Measurements from ENCODE around the gene CCDC192.

DNA sequence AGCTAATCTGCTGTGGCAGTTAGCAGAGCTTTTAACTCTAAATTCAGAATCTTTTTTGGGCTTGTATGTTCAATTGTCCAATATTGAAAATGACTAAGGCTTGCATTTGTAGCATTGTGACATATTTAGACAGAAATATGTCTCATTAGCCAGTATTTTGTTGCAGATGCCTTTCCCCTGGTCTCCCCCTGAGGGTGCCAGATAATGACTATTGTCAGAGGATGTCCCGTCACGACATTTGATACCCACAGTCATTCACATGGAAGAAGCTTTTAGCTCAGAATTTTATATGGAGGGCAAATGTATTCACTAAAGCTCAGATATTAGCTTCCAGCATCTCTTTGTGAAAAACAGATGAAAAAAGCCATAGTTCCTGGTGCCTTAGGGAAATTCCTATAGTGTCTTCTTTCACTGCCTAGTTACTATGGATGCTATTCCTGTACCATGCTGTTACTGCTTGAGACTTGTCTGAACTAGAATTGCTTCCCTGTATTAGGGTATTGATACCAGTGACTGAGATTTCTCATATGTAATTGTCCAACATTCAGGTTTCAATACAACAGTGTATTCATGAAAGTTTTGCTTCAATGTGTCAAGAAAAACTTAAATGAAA is 96.2 kb downstream of the CCDC192 start:
- TF ChIP-seq SMC3 (conservative IDR thresholded peaks at IDR 0.05; ENCODE audit: poor library complexity), result no peak
- peak; percentile 30 for TF ChIP-seq RAD21 (conservative IDR thresholded peaks at IDR 0.05)
- TF ChIP-seq TAF1 (IDR thresholded peaks at IDR 0.05; ENCODE audit: low read depth), result no peak
- TF ChIP-seq, protein P1, sequence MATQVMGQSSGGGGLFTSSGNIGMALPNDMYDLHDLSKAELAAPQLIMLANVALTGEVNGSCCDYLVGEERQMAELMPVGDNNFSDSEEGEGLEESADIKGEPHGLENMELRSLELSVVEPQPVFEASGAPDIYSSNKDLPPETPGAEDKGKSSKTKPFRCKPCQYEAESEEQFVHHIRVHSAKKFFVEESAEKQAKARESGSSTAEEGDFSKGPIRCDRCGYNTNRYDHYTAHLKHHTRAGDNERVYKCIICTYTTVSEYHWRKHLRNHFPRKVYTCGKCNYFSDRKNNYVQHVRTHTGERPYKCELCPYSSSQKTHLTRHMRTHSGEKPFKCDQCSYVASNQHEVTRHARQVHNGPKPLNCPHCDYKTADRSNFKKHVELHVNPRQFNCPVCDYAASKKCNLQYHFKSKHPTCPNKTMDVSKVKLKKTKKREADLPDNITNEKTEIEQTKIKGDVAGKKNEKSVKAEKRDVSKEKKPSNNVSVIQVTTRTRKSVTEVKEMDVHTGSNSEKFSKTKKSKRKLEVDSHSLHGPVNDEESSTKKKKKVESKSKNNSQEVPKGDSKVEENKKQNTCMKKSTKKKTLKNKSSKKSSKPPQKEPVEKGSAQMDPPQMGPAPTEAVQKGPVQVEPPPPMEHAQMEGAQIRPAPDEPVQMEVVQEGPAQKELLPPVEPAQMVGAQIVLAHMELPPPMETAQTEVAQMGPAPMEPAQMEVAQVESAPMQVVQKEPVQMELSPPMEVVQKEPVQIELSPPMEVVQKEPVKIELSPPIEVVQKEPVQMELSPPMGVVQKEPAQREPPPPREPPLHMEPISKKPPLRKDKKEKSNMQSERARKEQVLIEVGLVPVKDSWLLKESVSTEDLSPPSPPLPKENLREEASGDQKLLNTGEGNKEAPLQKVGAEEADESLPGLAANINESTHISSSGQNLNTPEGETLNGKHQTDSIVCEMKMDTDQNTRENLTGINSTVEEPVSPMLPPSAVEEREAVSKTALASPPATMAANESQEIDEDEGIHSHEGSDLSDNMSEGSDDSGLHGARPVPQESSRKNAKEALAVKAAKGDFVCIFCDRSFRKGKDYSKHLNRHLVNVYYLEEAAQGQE (IDR thresholded peaks at IDR 0.05; ENCODE audit: borderline replicate concordance), result peak; percentile 67
- TF ChIP-seq, protein P2, sequence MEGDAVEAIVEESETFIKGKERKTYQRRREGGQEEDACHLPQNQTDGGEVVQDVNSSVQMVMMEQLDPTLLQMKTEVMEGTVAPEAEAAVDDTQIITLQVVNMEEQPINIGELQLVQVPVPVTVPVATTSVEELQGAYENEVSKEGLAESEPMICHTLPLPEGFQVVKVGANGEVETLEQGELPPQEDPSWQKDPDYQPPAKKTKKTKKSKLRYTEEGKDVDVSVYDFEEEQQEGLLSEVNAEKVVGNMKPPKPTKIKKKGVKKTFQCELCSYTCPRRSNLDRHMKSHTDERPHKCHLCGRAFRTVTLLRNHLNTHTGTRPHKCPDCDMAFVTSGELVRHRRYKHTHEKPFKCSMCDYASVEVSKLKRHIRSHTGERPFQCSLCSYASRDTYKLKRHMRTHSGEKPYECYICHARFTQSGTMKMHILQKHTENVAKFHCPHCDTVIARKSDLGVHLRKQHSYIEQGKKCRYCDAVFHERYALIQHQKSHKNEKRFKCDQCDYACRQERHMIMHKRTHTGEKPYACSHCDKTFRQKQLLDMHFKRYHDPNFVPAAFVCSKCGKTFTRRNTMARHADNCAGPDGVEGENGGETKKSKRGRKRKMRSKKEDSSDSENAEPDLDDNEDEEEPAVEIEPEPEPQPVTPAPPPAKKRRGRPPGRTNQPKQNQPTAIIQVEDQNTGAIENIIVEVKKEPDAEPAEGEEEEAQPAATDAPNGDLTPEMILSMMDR (IDR thresholded peaks at IDR 0.05; ENCODE audit: poor library complexity, severe bottlenecking), result peak; percentile 42
- TF ChIP-seq EP300 (conservative IDR thresholded peaks at IDR 0.05; ENCODE audit: poor library complexity, severe bottlenecking), result no peak

Measured in neural cell (in vitro differentiated cells).